Measurements from ENCODE around the gene ZC3H18.

DNA sequence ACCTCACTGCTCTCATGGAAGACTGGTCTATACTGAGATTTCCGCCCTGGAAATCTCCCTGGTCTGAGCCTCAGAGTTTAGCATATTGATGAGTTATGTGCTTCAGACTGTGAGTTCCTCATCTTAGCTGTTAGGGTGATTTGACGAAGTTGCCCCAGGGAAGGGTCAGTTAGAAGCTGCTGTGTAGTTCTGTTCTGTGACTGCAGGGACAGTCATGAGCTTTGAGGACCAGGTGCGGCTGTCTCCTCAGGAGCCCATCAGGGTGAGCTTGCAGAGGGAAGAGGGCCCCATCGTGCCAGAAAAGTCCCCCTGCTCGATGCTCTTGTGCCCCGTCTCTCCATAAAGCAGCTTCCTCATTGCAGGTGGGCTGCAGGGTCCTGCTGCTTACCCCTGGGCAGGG is 39.9 kb downstream of the ZC3H18 start:
- TF ChIP-seq POLR2A (IDR thresholded peaks at IDR 0.05) = no peak
- TF ChIP-seq, protein P1, sequence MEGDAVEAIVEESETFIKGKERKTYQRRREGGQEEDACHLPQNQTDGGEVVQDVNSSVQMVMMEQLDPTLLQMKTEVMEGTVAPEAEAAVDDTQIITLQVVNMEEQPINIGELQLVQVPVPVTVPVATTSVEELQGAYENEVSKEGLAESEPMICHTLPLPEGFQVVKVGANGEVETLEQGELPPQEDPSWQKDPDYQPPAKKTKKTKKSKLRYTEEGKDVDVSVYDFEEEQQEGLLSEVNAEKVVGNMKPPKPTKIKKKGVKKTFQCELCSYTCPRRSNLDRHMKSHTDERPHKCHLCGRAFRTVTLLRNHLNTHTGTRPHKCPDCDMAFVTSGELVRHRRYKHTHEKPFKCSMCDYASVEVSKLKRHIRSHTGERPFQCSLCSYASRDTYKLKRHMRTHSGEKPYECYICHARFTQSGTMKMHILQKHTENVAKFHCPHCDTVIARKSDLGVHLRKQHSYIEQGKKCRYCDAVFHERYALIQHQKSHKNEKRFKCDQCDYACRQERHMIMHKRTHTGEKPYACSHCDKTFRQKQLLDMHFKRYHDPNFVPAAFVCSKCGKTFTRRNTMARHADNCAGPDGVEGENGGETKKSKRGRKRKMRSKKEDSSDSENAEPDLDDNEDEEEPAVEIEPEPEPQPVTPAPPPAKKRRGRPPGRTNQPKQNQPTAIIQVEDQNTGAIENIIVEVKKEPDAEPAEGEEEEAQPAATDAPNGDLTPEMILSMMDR (IDR thresholded peaks at IDR 0.05) = no peak
